Pancreas (tissue), 10 donors: Measurements from ENCODE around the gene AP4S1. TPM values are rescaled to one million over a fixed set of nuclear protein-coding genes. Genes with fewer than 3 reads are reported as not detected.

ENCODE experiments used
- ATAC-seq, 4 donors: fragments of 200-7000 bp; cut with Tn5 transposase; one replicate each; pipeline versions ENCODE4 v1.8.0 to v1.9.1; 2020; ENCODE audit warnings: mild to moderate bottlenecking in 4 of 4, moderate library complexity in 4 of 4
- DNase-seq, 6 donors: peaks; one replicate each; pipeline ENCODE4 v3.0.0-alpha.2; 2020
- FAIRE-seq: peaks from 2 replicates; lab custom pipeline; 2012; peaks lifted over from hg19 to GRCh38; lab: Jason Lieb, UNC
- H3K27ac ChIP-seq, 4 donors: fragments of 200-600 bp; sonication (generic); 1 replicate in 3 of 4; 2 replicates in 1 of 4; pipeline versions ENCODE4 v1.5.0 to v1.8.0; 2020
- H3K27me3 ChIP-seq, 4 donors: fragments of 200-600 bp; one replicate each; pipeline ENCODE4 v1.8.0; 2021
- H3K36me3 ChIP-seq, 3 donors: fragments of 200-600 bp; sonication (generic) in 1 of 3; one replicate each; pipeline versions ENCODE4 v1.5.0 to v1.8.0; 2020 to 2021
- H3K4me1 ChIP-seq, 3 donors: fragments of 200-600 bp; one replicate each; pipeline ENCODE4 v1.8.0; 2021
- H3K4me3 ChIP-seq, 4 donors: fragments of 200-600 bp; sonication (generic) in 2 of 4; one replicate each; pipeline versions ENCODE4 v1.5.0 to v1.8.0; 2020 to 2021
- H3K9me3 ChIP-seq, 4 donors: fragments of 200-600 bp; one replicate each; pipeline ENCODE4 v1.8.0; 2021
- WGBS, 2 donors: extraction: QIAGEN DNeasy Blood & Tissue Kit; methylation state at CpG; one replicate each; pipeline ENCODE4 v1.1.7; 2013; 5-methylcytosine and 5-hydroxymethylcytosine counted together
- intact Hi-C, 3 donors: fragments of 100-400 bp; cut with DNase I; formaldehyde crosslinking; loops; one replicate each; pipeline versions ENCODE4 v1.11.1 to v1.14.2; 2022
- polyA plus RNA-seq, 2 donors: library from polyadenylated mRNA; stranded (reverse); fragments of 200-250 nt; gene quantifications; one replicate each; pipeline ENCODE4 v1.2.3, GENCODE V29; 2013
- total RNA-seq, 6 donors: library from RNA; stranded (reverse); fragmentation: NEBNext Ultra II Directional in 4 of 6; extraction: Animal tissue kit (Norgen Biotek cat#: 25700) in 4 of 6; gene quantifications; one replicate each; pipeline versions ENCODE4 v1.2.1 to v1.2.4, GENCODE V29; 2021 to 2023
- TF ChIP-seq, protein P1 (sequence below), 4 donors: fragments of 200-600 bp; sonication (generic) in 3 of 4; IDR thresholded peaks; one replicate each; pipeline versions ENCODE4 v1.5.0 to v1.8.0; 2021; ENCODE audit warnings: antibody characterized with exemption in 4 of 4
- donor health status: healthy with polysubstance abuse.
- donor health status: DM: no; HTN: no; CAD: no; lungs with moderate emphysema.
- donor health status: DM: no; HTN: no; CAD: no.
- donor health status: control.
- donor health status: control.
- donor health status: Bipolar disorder and iron deficiency.
- donor health status: DM: yes; HTN: yes; CAD: no.
- donor health status: DM: no; HTN: no; CAD: no.
- donor health status: DM: no; HTN: no; CAD: no.
- donor health status: DM: yes; HTN: yes; CAD: no.

AP4S1 gene
- total and polyA plus RNA-seq, 8 donors: 2.8 to 5.6 (median 4.4) TPM

DNA sequence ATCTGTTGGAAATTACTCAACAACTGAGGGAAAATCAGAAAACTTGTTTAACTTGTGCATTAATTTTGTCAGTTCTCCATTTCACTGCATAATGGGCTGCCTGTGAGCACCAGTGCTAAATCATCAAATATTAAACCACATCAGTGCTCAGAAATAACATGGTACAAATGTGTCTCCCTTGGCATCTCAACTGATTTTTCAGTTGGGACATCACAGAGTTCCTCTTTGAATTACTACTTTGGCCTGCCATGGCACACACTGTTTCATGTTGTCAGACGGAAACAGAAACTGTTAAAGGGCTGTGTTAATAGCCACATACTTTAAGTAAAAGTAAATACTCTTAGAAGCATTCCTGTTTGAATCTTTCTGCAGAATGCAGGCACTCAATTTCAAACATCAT lies 42.8 kb downstream of the AP4S1 start:
- no peaks in the 10 kb centered on the region for H3K36me3 ChIP-seq
- H3K27ac ChIP-seq: peak overlapping the region in 2 of 4 donors; percentile 15 to 34
- H3K9me3 ChIP-seq: no peaks in the 10 kb centered on the region
- 58 to 71% methylated on average over 1 of the region's 1 CpG for WGBS, 2 donors
- no peak overlapping the region for H3K4me3 ChIP-seq
- intact Hi-C loops: no loop called here
- FAIRE-seq (no peak), DNase-seq (no peak), ATAC-seq (peak in 3 of 4 donors; percentile 46 to 69 (median 65))
- H3K4me1 ChIP-seq: no peaks in the 10 kb centered on the region
- no peaks in the 10 kb centered on the region for H3K27me3 ChIP-seq
- TF ChIP-seq, protein P1, sequence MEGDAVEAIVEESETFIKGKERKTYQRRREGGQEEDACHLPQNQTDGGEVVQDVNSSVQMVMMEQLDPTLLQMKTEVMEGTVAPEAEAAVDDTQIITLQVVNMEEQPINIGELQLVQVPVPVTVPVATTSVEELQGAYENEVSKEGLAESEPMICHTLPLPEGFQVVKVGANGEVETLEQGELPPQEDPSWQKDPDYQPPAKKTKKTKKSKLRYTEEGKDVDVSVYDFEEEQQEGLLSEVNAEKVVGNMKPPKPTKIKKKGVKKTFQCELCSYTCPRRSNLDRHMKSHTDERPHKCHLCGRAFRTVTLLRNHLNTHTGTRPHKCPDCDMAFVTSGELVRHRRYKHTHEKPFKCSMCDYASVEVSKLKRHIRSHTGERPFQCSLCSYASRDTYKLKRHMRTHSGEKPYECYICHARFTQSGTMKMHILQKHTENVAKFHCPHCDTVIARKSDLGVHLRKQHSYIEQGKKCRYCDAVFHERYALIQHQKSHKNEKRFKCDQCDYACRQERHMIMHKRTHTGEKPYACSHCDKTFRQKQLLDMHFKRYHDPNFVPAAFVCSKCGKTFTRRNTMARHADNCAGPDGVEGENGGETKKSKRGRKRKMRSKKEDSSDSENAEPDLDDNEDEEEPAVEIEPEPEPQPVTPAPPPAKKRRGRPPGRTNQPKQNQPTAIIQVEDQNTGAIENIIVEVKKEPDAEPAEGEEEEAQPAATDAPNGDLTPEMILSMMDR (IDR thresholded peaks at IDR 0.05): no peak

DNA sequence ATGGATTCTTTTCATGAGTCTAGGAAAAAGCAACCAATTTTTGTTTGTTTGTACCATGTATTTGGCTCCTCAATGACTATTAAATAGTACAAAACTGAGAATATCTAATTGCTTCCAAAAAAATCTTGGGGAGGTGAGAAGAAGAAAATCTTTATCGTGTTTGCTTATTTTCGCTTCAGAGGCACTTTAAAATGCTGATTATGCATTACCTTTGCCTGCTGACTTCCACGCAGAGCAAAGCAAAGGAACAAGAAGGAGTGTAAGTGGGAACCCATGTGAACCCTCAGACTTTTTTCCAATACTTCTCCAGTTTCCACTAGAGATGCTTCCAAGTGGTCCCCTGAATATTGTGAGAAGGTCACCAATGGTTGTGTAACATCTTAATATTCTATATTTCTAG lies 43.9 kb downstream of the AP4S1 start:
- 88 to 94% methylated on average over 3 of the region's 3 CpGs for WGBS, 2 donors
- TF ChIP-seq, protein P1 (IDR thresholded peaks at IDR 0.05): no peak
- Histone ChIP-seq H3K27me3 (no peaks in the 10 kb centered on the region), H3K36me3 (no peaks in the 10 kb centered on the region), H3K27ac (no peak overlapping the region), H3K4me3 (no peak overlapping the region), H3K9me3 (no peaks in the 10 kb centered on the region), H3K4me1 (no peaks in the 10 kb centered on the region)
- intact Hi-C loops: no loop called here
- FAIRE-seq (no peak), DNase-seq (no peak), ATAC-seq (no peak)

DNA sequence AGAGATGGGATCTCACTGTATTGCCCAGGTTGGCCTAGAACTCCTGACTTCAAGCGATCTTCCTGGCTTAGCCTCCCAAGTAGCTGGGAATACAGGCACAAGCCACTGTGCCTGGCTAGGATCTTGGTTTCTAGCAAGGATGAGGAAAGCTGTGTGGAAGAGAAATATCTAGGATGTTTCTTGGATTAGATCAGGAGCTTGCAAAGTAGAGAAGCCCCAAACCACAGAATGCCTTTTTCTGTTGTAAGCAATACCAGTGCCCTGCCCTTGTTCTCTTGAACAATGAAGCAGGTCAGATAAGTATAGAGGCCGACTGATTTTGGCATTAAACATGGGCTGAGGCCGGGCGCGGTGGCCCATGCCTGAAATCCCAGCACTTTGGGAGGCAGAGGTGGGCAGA lies 45.0 kb downstream of the AP4S1 start:
- no peak for DNase-seq
- 92 to 93% methylated on average over 5 of the region's 5 CpGs for WGBS, 2 donors
- no peaks in the 10 kb centered on the region for H3K4me1 ChIP-seq
- no peaks in the 10 kb centered on the region for H3K27me3 ChIP-seq
- no peak for FAIRE-seq
- H3K4me3 ChIP-seq: no peak overlapping the region
- no peaks in the 10 kb centered on the region for H3K9me3 ChIP-seq
- H3K36me3 ChIP-seq: no peaks in the 10 kb centered on the region
- ATAC-seq: peak in 1 of 4 donors; percentile 34
- TF ChIP-seq, protein P1 (IDR thresholded peaks at IDR 0.05): no peak
- H3K27ac ChIP-seq: no peak overlapping the region
- intact Hi-C loops: no loop called here

DNA sequence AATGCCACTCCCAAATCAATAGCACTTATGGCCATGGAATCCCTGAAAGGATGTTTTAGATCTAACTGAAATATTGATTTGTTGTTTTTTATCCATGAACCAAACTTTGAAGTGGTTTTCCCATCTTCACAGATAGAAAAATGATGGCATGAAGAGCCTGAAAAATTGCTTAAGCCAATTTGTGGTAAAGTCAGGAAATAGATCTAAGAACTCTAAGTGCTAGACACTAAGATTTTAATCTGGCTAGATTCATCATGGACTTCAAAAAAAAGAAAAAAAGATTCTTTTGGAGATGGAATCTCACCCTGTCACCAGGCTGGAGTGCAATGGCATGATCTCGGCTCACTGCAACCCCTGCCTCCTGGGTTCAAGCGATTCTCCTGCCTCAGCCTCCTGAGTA lies 45.7 kb downstream of the AP4S1 start:
- TF ChIP-seq, protein P1 (IDR thresholded peaks at IDR 0.05): no peak
- no peak overlapping the region for H3K4me3 ChIP-seq
- FAIRE-seq (no peak), DNase-seq (no peak), ATAC-seq (no peak)
- no peaks in the 10 kb centered on the region for H3K9me3 ChIP-seq
- intact Hi-C loops: no loop called here
- H3K27ac ChIP-seq: no peak overlapping the region
- H3K27me3 ChIP-seq: no peaks in the 10 kb centered on the region
- no peaks in the 10 kb centered on the region for H3K4me1 ChIP-seq
- 97 to 98% methylated on average over 2 of the region's 2 CpGs for WGBS, 2 donors
- H3K36me3 ChIP-seq: no peaks in the 10 kb centered on the region

DNA sequence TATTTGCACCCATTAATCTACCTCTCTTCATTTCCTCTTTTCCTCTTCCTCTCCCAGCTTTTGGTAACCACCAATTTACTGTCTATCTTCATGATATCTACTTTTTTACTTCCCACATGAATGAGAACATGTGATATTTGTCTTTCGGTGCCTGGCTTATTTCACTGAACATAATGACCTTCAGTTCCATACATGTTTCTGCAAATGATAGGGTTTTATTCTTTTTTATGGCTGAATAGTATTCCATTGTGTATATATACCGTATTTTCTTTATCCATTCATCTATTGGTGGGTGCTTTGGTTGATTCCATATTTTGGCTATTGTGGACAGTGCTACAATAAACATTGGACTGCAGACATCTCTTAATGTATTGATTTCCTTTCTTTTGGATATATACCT lies 49.7 kb downstream of the AP4S1 start:
- H3K4me1 ChIP-seq: no peaks in the 10 kb centered on the region
- WGBS, 2 donors: 92 to 98% methylated on average over 2 of the region's 2 CpGs
- no peak overlapping the region for H3K27ac ChIP-seq
- H3K36me3 ChIP-seq: no peaks in the 10 kb centered on the region
- no peak overlapping the region for H3K4me3 ChIP-seq
- H3K27me3 ChIP-seq: no peaks in the 10 kb centered on the region
- no peak for ATAC-seq
- intact Hi-C loops: no loop called here
- DNase-seq: no peak
- no peak for FAIRE-seq
- TF ChIP-seq, protein P1 (IDR thresholded peaks at IDR 0.05): no peak
- H3K9me3 ChIP-seq: no peaks in the 10 kb centered on the region
